CD4-positive, CD25-positive, alpha-beta regulatory T cell (primary cell): Measurements from ENCODE around the gene MYL9. TPM values are rescaled to one million over a fixed set of nuclear protein-coding genes. Genes with fewer than 3 reads are reported as not detected.

ENCODE experiments used
- ATAC-seq, 2 donors: fragments of 150-1000 bp; cut with Tn5 transposase; one replicate each; pipeline ENCODE4 v1.10.0; 2021; ENCODE audit warnings: low read depth in 2 of 2, moderate number of reproducible peaks in 2 of 2, moderate library complexity in 1 of 2
- DNase-seq, 3 donors: peaks; one replicate each; pipeline versions ENCODE4 v3.0.0 to v3.0.0-alpha.2; 2012 to 2022; ENCODE audit warnings: mixed read lengths in 1 of 3
- H3K27ac ChIP-seq: one replicate; pipeline ENCODE4 v1.7.0; 2013; ENCODE audit warnings: mild to moderate bottlenecking, low read length; ENCODE audit not compliant: insufficient read depth, poor library complexity, severe bottlenecking
- H3K27me3 ChIP-seq: one replicate; pipeline ENCODE4 v1.7.0; 2013; ENCODE audit warnings: low read length; ENCODE audit not compliant: control insufficient read depth, insufficient read depth
- H3K36me3 ChIP-seq: one replicate; pipeline ENCODE4 v1.7.0; 2013; ENCODE audit warnings: mild to moderate bottlenecking, low read length, moderate library complexity; ENCODE audit not compliant: control insufficient read depth, insufficient read depth
- H3K4me1 ChIP-seq: 2 replicates; pipeline ENCODE4 v1.7.0; 2013; ENCODE audit warnings: mild to moderate bottlenecking, low read length; ENCODE audit not compliant: insufficient read depth, control insufficient read depth, poor library complexity, severe bottlenecking
- H3K4me3 ChIP-seq: one replicate; pipeline ENCODE4 v1.7.0; 2013; ENCODE audit warnings: low read depth, mild to moderate bottlenecking, low read length, moderate library complexity
- H3K9me3 ChIP-seq, 2 experiments: 1 replicate in 1 of 2; 2 replicates in 1 of 2; pipeline ENCODE4 v1.7.0; 2013; ENCODE audit warnings: low read length in 2 of 2, mild to moderate bottlenecking in 1 of 2, moderate library complexity in 1 of 2; ENCODE audit not compliant: control insufficient read depth in 2 of 2
- H3K27ac Mint-ChIP-seq, 3 donors: one replicate each; pipeline ENCODE4 v1.8.0; 2020 to 2022; ENCODE audit warnings: mild to moderate bottlenecking in 3 of 3, mixed read lengths in 3 of 3, moderate library complexity in 2 of 3
- H3K27me3 Mint-ChIP-seq: one replicate; pipeline ENCODE4 v1.8.0; 2022; ENCODE audit warnings: mild to moderate bottlenecking, mixed read lengths
- H3K36me3 Mint-ChIP-seq: one replicate; pipeline ENCODE4 v1.8.0; 2020; ENCODE audit warnings: mixed read lengths
- H3K4me1 Mint-ChIP-seq, 4 donors: one replicate each; pipeline ENCODE4 v1.8.0; 2020 to 2022; ENCODE audit warnings: mixed read lengths in 4 of 4, mild to moderate bottlenecking in 1 of 4
- H3K4me3 Mint-ChIP-seq, 4 donors: one replicate each; pipeline ENCODE4 v1.8.0; 2020 to 2022; ENCODE audit warnings: mild to moderate bottlenecking in 4 of 4, mixed read lengths in 4 of 4, moderate library complexity in 3 of 4
- H3K9me3 Mint-ChIP-seq, 7 donors: one replicate each; pipeline ENCODE4 v1.8.0; 2020 to 2022; ENCODE audit warnings: mixed read lengths in 7 of 7, mild to moderate bottlenecking in 3 of 7, moderate library complexity in 2 of 7
- polyA plus RNA-seq, 4 donors: library from polyadenylated mRNA; unstranded; fragments of 300-500 nt; fragmentation: Illumina TruSeq; gene quantifications; one replicate each; pipeline ENCODE4 v1.2.3, GENCODE V29; 2021
- total RNA-seq: library from RNA; stranded (reverse); gene quantifications from one replicate; pipeline ENCODE4 v1.2.3, GENCODE V29; 2022

Gene MYL9
- 7.7 TPM for total RNA-seq
- polyA plus RNA-seq = not detected

DNA sequence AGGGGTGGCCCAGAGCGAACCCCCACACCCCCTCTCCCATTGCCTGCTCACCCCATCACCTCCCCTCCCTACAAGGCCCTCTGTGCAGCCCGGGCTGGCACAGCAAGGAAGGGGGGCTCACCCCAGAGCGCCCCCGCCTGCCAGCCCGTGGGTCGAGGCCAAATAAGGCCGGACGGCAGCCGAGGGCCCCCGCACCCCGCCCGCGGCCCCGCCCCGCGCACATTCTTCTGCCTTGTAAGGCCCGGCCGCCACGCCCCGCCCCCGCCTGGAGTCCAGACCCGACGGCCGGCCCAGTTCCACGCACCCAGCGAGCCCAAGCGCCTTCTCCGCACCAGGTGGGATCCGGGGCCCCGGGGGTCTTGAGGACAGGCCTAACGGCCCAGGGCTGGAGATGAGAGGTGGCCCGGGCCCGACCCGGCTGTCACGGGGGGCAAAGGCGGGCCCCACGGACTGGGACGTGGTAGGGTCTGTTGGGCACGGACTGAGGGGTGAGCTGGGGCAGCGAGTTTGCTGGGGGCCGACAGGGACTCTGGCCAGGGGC, at the start of gene MYL9:
TSS of gene MYL9 (plus strand) at position 293 of the 541 bp plus-strand sequence. CDS start 3,366 bp downstream, outside the sequence.
- Histone ChIP-seq H3K4me1 (peaks cover 10% of the 10 kb centered on the region), H3K27me3 (no peaks in the 10 kb centered on the region), H3K9me3 (no peaks in the 10 kb centered on the region), H3K36me3 (no peaks in the 10 kb centered on the region), H3K27ac (no peak within 1 kb of the TSS), H3K4me3 (no peak within 1 kb of the TSS)
- DNase-seq (peak in 1 of 3 donors; percentile 9), ATAC-seq (no peak)
- Mint-ChIP-seq H3K36me3 (no peaks in the 10 kb centered on the region), H3K27me3 (peaks cover 9% of the 10 kb centered on the region), H3K4me1 (peaks cover 0 to 3% (median 0%) of the 10 kb centered on the region in 4 donors), H3K4me3 (peak within 1 kb of the TSS in 1 of 4 donors; percentile 48), H3K9me3 (no peaks in the 10 kb centered on the region), H3K27ac (peak within 1 kb of the TSS in 1 of 3 donors; percentile 74)

DNA sequence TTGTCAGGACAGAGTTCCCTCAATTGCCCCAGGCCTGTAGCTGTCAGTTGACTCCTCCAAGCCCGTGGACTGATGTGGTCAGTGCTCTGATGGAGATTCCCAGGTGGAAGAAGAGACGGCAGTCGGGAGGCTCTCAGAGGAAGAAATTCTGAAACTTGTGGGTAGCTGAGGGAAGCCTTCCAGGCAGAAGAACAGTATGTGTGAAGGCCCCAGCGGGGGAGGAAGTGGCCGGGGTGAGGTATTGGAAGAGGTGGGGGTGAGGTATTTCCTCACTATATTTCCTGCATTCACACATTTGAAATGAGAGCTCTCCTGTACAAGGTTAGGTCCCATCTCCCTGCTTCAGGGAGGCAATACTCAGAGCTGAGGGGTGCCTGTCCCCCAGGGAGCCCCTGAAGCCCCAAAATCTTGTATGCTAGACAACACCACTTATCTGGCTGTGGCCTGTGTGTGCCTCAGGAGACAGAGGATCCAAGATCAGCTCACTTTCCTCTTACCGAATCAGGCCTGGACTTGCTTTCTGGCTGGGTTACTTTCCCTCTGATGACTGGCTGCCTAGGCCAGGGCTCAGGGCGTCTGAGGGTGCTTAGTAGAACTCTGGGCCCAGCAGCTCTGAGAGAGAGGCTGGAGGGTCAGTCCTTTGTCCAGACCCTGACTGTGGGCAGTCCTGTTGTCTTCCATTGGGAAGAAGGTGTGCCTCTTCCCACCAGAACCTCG, 49.3 kb upstream of the MYL9 start:
- H3K9me3 Mint-ChIP-seq = no peaks in the 10 kb centered on the region
- peak overlapping the region; percentile 66 to 96 (median 92) for H3K27ac Mint-ChIP-seq
- Histone ChIP-seq H3K27ac (peak overlapping the region; percentile 77), H3K9me3 (no peaks in the 10 kb centered on the region), H3K4me3 (peak overlapping the region; percentile 46), H3K4me1 (peaks cover 24% of the 10 kb centered on the region), H3K36me3 (peaks cover 13% of the 10 kb centered on the region), H3K27me3 (no peaks in the 10 kb centered on the region)
- H3K4me1 Mint-ChIP-seq = peaks cover 0 to 52% (median 29%) of the 10 kb centered on the region in 4 donors
- peak overlapping the region; percentile 1 to 80 (median 69) for H3K4me3 Mint-ChIP-seq
- H3K36me3 Mint-ChIP-seq = peaks cover 1% of the 10 kb centered on the region
- ATAC-seq (peak; percentile 92 to 93), DNase-seq (peak in 2 of 3 donors; percentile 58 to 77)
- H3K27me3 Mint-ChIP-seq = no peaks in the 10 kb centered on the region

DNA sequence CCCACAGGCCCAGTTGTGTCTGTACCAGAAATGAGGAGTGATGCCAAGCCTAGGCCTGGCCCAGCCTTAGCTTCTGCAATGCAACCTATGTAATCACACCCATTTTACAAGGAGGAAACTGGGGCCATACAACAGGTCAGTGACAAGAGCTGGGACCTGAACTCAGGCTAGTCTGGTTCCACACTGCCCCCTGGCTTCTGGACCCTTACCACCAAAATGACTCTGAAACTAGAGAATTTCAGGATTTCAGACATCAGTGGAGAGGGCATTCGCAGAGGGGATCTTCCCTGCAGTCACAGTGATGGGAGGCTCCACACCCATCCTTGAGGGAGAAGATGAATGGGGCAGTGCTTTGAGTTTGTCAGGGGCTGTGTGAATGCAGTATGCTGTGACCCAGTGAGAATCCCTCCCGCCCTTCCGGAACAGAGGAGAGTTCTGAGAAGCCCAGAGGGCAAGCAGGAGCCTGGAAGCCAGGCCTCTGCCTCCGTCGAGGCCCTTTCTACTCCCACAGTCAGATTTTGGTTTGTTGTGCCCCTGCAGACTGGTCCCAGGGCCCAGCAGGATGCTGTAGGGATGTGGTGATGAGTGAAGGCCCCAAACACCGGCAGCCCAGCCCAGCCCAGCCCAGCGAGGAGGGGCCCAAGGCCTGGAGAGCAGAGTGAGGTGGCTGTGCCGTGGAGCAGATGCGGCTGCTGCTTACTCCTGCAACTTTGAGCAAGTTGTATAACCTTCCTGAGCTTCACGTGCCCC, 48.1 kb upstream of the MYL9 start:
- Histone ChIP-seq H3K4me3 (no peak overlapping the region), H3K27ac (peak overlapping the region; percentile 77), H3K27me3 (no peaks in the 10 kb centered on the region), H3K9me3 (no peaks in the 10 kb centered on the region), H3K36me3 (peaks cover 24% of the 10 kb centered on the region), H3K4me1 (peaks cover 24% of the 10 kb centered on the region)
- peaks cover 0 to 47% (median 29%) of the 10 kb centered on the region in 4 donors for H3K4me1 Mint-ChIP-seq
- ATAC-seq = no peak
- H3K4me3 Mint-ChIP-seq = peak overlapping the region in 1 of 4 donors; percentile 25
- H3K9me3 Mint-ChIP-seq = no peaks in the 10 kb centered on the region
- no peak for DNase-seq
- H3K27ac Mint-ChIP-seq = peak overlapping the region in 2 of 3 donors; percentile 55 to 92
- H3K27me3 Mint-ChIP-seq = no peaks in the 10 kb centered on the region
- H3K36me3 Mint-ChIP-seq = peaks cover 6% of the 10 kb centered on the region

DNA sequence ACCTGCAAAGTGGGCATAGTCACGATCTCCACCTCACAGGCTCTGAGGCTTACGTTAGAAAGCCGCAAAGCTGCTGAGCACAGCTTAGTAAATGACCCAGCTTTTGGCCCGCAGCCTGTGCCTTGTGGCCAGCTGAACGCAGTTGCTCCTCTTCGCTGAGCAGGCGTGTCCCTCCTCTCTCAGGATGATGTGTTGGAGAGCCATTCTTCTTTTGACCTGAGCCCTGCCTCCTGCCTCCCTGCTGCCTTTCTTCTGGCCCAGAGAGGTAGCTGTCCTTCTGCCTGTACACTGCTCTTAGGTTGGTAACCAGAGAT, 47.6 kb upstream of the MYL9 start:
- no peaks in the 10 kb centered on the region for H3K27me3 ChIP-seq
- H3K4me1 ChIP-seq = peaks cover 24% of the 10 kb centered on the region
- no peak for DNase-seq
- H3K4me3 ChIP-seq = no peak overlapping the region
- H3K36me3 ChIP-seq = peaks cover 30% of the 10 kb centered on the region
- H3K9me3 ChIP-seq = no peaks in the 10 kb centered on the region
- Mint-ChIP-seq H3K27ac (peak overlapping the region; percentile 55 to 92 (median 77)), H3K36me3 (peaks cover 8% of the 10 kb centered on the region), H3K4me3 (peak overlapping the region in 1 of 4 donors; percentile 25), H3K27me3 (no peaks in the 10 kb centered on the region), H3K9me3 (no peaks in the 10 kb centered on the region), H3K4me1 (peaks cover 0 to 47% (median 29%) of the 10 kb centered on the region in 4 donors)
- H3K27ac ChIP-seq = peak overlapping the region; percentile 2
- no peak for ATAC-seq

GRCh38 chr20:36496707-36497669, 44.3 kb upstream of the MYL9 start:
- H3K27ac Mint-ChIP-seq = no peak overlapping the region

DNA sequence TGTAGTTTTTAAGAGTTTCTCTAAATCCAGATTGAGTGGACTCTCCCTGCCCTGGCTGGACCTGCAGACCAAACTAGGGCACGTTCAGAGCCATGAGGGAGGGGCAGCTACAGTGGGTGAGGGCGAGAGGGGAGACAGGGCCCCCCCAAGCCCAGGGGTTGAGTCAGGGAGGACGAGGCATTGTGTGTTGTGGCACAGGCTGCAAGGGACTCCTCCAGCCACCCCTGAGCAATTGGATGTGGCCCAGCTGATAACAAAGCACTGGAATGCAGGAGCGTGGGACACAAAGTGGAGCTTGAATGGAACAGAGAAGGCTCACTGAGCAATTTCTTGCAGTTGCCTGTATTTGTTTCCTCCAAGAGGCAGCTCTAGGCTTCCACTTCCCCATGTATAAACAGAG, 43.5 kb upstream of the MYL9 start:
- H3K4me3 ChIP-seq = no peak overlapping the region
- no peaks in the 10 kb centered on the region for H3K9me3 ChIP-seq
- no peak for DNase-seq
- H3K36me3 ChIP-seq = peaks cover 41% of the 10 kb centered on the region
- peaks cover 16% of the 10 kb centered on the region for H3K4me1 ChIP-seq
- H3K27me3 Mint-ChIP-seq = no peaks in the 10 kb centered on the region
- peaks cover 8 to 33% (median 19%) of the 10 kb centered on the region in 4 donors for H3K4me1 Mint-ChIP-seq
- H3K36me3 Mint-ChIP-seq = peaks cover 15% of the 10 kb centered on the region
- no peak overlapping the region for H3K27ac ChIP-seq
- no peak overlapping the region for H3K4me3 Mint-ChIP-seq
- no peaks in the 10 kb centered on the region for H3K9me3 Mint-ChIP-seq
- H3K27ac Mint-ChIP-seq = no peak overlapping the region
- no peak for ATAC-seq
- no peaks in the 10 kb centered on the region for H3K27me3 ChIP-seq

More at GRCh38 chr20:36496707-36497669, 44.3 kb upstream of the MYL9 start:
- Mint-ChIP-seq H3K27me3 (no peaks in the 10 kb centered on the region), H3K4me3 (no peak overlapping the region), H3K4me1 (peaks cover 6 to 39% (median 24%) of the 10 kb centered on the region in 4 donors), H3K36me3 (peaks cover 15% of the 10 kb centered on the region), H3K9me3 (no peaks in the 10 kb centered on the region)
- no peaks in the 10 kb centered on the region for H3K27me3 ChIP-seq
- ATAC-seq (no peak), DNase-seq (no peak)
- no peak overlapping the region for H3K27ac ChIP-seq
- H3K36me3 ChIP-seq = peaks cover 41% of the 10 kb centered on the region
- no peak overlapping the region for H3K4me3 ChIP-seq
- peaks cover 22% of the 10 kb centered on the region for H3K4me1 ChIP-seq
- H3K9me3 ChIP-seq = no peaks in the 10 kb centered on the region
